ENCODE measurements around the gene BARHL1.

Gene BARHL1

DNA sequence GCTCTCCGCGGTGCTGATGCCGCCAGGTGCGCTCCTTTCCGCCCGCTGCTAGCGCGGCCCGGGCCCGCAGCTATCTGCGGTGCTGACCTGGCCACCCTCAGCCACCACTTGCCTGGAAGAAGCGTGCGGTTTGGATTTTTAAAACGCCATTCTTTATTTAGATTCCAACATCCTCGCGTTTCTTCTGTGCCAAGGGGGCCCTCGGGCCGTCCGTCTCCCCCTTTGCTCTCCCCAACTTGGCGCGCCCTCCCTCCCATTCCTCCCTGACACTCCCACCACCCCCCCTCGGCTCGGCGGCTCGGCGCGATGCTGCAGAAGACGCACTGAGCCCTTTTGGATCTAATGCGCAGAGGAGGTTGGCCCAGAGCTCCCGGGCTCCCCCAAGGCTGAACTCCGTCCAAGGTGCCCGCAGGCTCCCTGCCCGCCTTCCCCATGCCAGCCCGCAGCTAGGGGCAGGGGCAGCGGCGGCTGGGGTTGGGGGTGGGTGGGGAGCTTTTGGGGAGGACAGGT, at the start of gene BARHL1:
Gene BARHL1 (plus strand): TSS at position 331 of the 510 bp plus-strand sequence. CDS start 192 bp downstream, outside the sequence.
- H3K4me3 ChIP-seq (ENCODE audit: low read depth, low read length), result peak within 1 kb of the TSS; percentile 32
- H3K4me1 ChIP-seq (ENCODE audit: control insufficient read depth, insufficient read depth, low read length), result peaks cover 12% of the 10 kb centered on the region
- H3K9ac ChIP-seq (ENCODE audit: low read depth, low read length), result no peak within 1 kb of the TSS
- peaks cover 97% of the 10 kb centered on the region for H3K27me3 ChIP-seq (ENCODE audit: control insufficient read depth, insufficient read depth, low read length)
- H3K36me3 ChIP-seq (ENCODE audit: control insufficient read depth, insufficient read depth, low read length), result no peaks in the 10 kb centered on the region
- no peaks in the 10 kb centered on the region for H3K9me3 ChIP-seq (ENCODE audit: control insufficient read depth, insufficient read depth, low read length)

DNA sequence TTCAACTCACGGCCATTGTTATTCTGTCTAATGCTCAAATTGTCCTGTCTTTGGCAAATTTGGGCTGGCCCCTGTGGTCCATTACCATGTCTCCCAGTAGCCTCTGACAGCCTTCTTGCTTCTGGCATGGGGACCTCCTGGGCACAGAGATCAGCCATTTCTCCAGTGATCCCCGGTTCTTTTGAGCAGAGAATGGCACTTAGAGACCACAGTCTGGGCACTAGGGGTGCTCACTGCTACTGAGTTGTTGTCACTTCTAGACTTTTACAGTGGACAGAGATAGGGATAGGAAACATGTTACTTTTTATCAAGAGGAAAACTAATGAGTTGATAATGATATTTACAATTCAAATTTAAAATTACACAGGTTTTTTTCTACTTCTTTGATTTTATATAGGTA, 47.6 kb upstream of the BARHL1 start:
- no peaks in the 10 kb centered on the region for H3K4me1 ChIP-seq (ENCODE audit: control insufficient read depth, insufficient read depth, low read length)
- H3K27me3 ChIP-seq (ENCODE audit: control insufficient read depth, insufficient read depth, low read length), result no peaks in the 10 kb centered on the region
- H3K36me3 ChIP-seq (ENCODE audit: control insufficient read depth, insufficient read depth, low read length), result no peaks in the 10 kb centered on the region
- no peak overlapping the region for H3K4me3 ChIP-seq (ENCODE audit: low read depth, low read length)
- no peaks in the 10 kb centered on the region for H3K9me3 ChIP-seq (ENCODE audit: control insufficient read depth, insufficient read depth, low read length)
- H3K9ac ChIP-seq (ENCODE audit: low read depth, low read length), result no peak overlapping the region

DNA sequence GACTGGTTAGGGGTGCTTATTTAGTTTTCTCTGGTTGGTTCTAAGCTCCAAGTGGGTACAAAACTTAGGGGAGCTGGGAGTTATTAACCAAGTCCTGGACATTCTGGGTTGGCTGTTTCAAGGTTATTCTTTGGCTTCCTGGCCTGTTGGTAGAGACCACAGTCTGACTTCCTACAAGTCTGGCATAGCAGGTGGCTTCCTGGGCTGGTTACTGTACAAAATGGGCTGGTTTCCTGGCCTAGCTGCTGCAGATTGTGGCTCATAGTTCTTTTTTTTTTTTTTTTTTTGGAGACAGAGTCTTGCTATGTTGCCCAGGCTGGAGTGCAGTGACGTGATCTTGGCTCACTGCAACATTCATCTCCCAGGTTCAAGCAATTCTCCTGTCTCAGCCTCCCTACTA, 46.3 kb upstream of the BARHL1 start:
- H3K4me1 ChIP-seq (ENCODE audit: control insufficient read depth, insufficient read depth, low read length), result peaks cover 7% of the 10 kb centered on the region
- H3K9me3 ChIP-seq (ENCODE audit: control insufficient read depth, insufficient read depth, low read length), result no peaks in the 10 kb centered on the region
- H3K36me3 ChIP-seq (ENCODE audit: control insufficient read depth, insufficient read depth, low read length), result no peaks in the 10 kb centered on the region
- no peaks in the 10 kb centered on the region for H3K27me3 ChIP-seq (ENCODE audit: control insufficient read depth, insufficient read depth, low read length)
- no peak overlapping the region for H3K9ac ChIP-seq (ENCODE audit: low read depth, low read length)
- no peak overlapping the region for H3K4me3 ChIP-seq (ENCODE audit: low read depth, low read length)

DNA sequence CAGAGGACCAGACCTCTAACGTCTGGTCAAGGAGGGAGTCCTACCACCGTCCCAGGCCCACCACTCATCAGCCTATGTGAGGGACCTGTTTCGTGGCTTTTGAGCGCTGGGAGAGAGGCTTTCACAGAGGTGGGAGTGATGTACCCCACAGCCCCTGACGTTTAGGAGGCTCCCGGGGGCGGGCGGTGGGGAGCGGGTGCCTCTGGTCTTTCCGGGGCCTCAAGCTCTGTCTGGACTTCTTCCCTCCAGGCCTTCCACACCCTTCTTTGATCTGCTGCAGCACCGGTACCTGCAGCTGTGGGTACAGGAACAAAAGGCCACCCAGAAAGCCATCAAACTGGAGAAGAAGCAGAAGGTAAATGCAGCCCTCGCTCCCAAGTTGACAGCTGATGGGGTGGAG, 45.1 kb upstream of the BARHL1 start:
- Histone ChIP-seq H3K9ac (ENCODE audit: low read depth, low read length) (no peak overlapping the region), H3K4me3 (ENCODE audit: low read depth, low read length) (no peak overlapping the region), H3K9me3 (ENCODE audit: control insufficient read depth, insufficient read depth, low read length) (no peaks in the 10 kb centered on the region), H3K27me3 (ENCODE audit: control insufficient read depth, insufficient read depth, low read length) (no peaks in the 10 kb centered on the region), H3K4me1 (ENCODE audit: control insufficient read depth, insufficient read depth, low read length) (peaks cover 7% of the 10 kb centered on the region), H3K36me3 (ENCODE audit: control insufficient read depth, insufficient read depth, low read length) (no peaks in the 10 kb centered on the region)

DNA sequence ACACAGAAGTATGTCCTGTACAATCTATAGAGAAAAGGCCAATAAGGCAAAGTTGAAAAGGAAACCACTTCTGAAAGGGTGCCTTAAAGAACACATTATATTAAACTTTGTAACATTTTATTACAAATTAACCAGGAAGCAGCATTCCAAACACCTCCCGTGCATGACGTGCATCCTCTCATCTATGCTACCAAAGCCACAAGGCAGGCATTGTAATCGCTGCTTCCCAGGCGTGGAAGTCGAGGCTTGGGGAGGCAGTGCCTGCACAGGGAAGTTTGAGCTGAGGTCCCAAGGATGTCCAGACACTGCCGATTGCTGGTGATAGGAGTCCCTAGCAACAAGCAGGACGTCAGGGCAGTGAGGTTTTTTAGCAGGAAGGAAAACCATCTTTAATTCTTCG, 44.3 kb upstream of the BARHL1 start:
- H3K36me3 ChIP-seq (ENCODE audit: control insufficient read depth, insufficient read depth, low read length), result no peaks in the 10 kb centered on the region
- H3K4me3 ChIP-seq (ENCODE audit: low read depth, low read length), result no peak overlapping the region
- H3K9ac ChIP-seq (ENCODE audit: low read depth, low read length), result no peak overlapping the region
- peaks cover 7% of the 10 kb centered on the region for H3K4me1 ChIP-seq (ENCODE audit: control insufficient read depth, insufficient read depth, low read length)
- no peaks in the 10 kb centered on the region for H3K9me3 ChIP-seq (ENCODE audit: control insufficient read depth, insufficient read depth, low read length)
- no peaks in the 10 kb centered on the region for H3K27me3 ChIP-seq (ENCODE audit: control insufficient read depth, insufficient read depth, low read length)

DNA sequence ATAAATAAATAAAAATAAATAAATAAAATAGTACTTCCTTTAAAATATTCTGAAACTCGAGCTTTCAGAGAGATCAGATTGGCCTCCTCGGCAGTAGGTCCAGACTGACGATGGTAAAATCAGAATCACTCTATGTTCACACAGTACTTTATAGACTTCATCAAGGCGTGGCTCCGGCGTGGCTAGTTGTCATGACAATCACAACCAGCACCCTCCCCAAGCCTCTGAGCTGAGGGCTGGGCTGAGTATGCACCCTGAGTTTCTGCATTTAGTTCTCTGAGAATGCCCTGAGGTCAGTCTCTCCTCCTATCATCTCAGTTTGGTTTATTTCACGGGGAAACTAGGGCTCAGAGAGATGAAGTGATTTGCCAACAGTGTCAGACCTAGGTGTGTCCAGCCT, 43.3 kb upstream of the BARHL1 start:
- H3K4me1 ChIP-seq (ENCODE audit: control insufficient read depth, insufficient read depth, low read length), result peaks cover 8% of the 10 kb centered on the region
- no peaks in the 10 kb centered on the region for H3K36me3 ChIP-seq (ENCODE audit: control insufficient read depth, insufficient read depth, low read length)
- H3K27me3 ChIP-seq (ENCODE audit: control insufficient read depth, insufficient read depth, low read length), result no peaks in the 10 kb centered on the region

DNA sequence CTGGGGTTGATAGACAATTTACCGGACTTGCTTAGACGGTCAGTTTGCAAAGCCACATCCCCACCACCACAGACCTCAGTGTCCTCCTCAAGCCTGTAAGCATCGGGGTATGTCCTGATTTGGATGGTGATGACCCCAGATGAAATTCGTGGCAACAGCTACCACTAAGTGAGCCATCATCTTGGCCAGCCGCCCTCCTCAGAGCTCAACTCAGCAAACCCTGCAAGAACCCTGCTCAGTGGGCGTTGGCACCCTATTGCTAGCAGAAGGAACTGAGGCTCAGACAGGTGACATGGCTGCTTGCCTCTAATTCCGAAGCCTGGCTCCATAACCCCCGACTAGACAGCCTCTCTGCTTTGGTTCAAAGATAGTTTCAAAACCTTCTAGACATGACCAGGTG, 41.4 kb upstream of the BARHL1 start:
- Histone ChIP-seq H3K4me3 (ENCODE audit: low read depth, low read length) (no peak overlapping the region), H3K4me1 (ENCODE audit: control insufficient read depth, insufficient read depth, low read length) (peaks cover 8% of the 10 kb centered on the region), H3K9me3 (ENCODE audit: control insufficient read depth, insufficient read depth, low read length) (no peaks in the 10 kb centered on the region), H3K9ac (ENCODE audit: low read depth, low read length) (no peak overlapping the region), H3K27me3 (ENCODE audit: control insufficient read depth, insufficient read depth, low read length) (no peaks in the 10 kb centered on the region), H3K36me3 (ENCODE audit: control insufficient read depth, insufficient read depth, low read length) (no peaks in the 10 kb centered on the region)

More for the DNA sequence above, 43.3 kb upstream of the BARHL1 start:
- Histone ChIP-seq H3K4me3 (ENCODE audit: low read depth, low read length) (no peak overlapping the region), H3K9ac (ENCODE audit: low read depth, low read length) (no peak overlapping the region), H3K9me3 (ENCODE audit: control insufficient read depth, insufficient read depth, low read length) (no peaks in the 10 kb centered on the region)

DNA sequence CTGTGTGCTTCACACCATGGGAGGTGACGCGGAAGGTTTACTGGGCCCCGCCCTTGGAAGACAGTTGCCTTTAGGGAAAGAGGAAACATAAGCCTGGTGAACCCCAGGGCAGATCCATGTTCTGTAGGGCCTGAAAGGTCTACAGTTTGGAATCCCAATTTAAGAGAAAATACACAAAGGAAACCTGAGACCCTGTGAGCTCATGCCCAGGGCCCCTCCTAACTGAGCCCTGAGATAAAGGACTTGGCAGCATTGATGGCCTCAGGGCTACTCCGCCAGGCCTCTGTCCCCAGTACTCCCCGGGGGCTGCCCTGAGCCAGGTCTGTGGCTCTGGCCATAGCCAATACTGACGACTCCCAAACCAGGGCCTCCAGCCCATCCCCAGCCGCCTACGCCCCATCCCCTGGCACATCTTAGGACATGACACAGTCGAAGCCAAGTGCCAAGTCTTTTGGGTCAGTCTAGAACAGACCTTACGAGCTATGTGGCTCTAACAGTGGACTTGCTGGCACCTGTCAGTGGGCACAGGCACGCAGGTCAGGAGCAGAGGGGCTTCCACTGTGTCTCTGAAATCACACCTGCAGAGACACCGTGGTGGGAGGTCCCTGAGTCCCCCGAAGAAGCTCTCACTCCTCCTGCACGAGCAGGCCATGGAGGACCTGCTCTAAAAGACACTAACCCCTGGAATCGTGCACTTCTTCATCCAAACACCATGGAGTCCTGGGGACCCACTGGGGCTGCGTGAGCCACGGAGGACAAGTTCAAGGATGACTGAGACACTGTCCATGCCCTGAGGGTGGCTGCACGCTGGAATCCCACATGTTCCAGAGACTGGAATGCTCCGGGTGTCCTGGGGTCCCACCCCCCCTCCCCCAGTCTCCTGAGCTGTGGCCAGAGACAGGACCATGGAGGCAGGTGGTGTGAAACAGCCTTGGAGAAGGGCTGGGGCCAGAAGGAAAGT, 40.3 kb upstream of the BARHL1 start:
- Histone ChIP-seq H3K4me1 (ENCODE audit: control insufficient read depth, insufficient read depth, low read length) (peaks cover 13% of the 10 kb centered on the region), H3K9me3 (ENCODE audit: control insufficient read depth, insufficient read depth, low read length) (no peaks in the 10 kb centered on the region), H3K9ac (ENCODE audit: low read depth, low read length) (no peak overlapping the region), H3K27me3 (ENCODE audit: control insufficient read depth, insufficient read depth, low read length) (no peaks in the 10 kb centered on the region), H3K4me3 (ENCODE audit: low read depth, low read length) (no peak overlapping the region), H3K36me3 (ENCODE audit: control insufficient read depth, insufficient read depth, low read length) (no peaks in the 10 kb centered on the region)

DNA sequence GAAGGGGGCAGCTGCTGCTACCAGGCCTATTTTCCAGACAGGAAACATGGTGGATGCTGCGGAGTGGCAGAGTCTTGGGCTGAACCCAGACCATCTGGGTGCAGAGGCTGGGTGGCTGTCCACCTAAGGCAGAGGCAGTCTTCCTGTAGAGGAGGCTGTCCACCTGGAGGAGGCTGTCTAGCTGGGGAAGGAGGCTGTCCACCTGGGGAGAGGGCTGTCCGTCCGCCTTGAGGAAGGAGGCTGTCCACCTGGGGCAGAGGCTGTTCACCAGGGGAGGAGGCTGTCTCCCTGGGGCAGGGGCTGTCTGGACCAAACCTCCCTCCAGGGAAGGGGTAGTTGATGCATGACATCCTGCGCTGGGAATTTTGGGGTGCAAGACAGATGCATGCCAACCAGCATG, 39.2 kb upstream of the BARHL1 start:
- peaks cover 13% of the 10 kb centered on the region for H3K4me1 ChIP-seq (ENCODE audit: control insufficient read depth, insufficient read depth, low read length)
- H3K27me3 ChIP-seq (ENCODE audit: control insufficient read depth, insufficient read depth, low read length), result no peaks in the 10 kb centered on the region
- no peak overlapping the region for H3K9ac ChIP-seq (ENCODE audit: low read depth, low read length)
- H3K36me3 ChIP-seq (ENCODE audit: control insufficient read depth, insufficient read depth, low read length), result no peaks in the 10 kb centered on the region
- no peaks in the 10 kb centered on the region for H3K9me3 ChIP-seq (ENCODE audit: control insufficient read depth, insufficient read depth, low read length)
- no peak overlapping the region for H3K4me3 ChIP-seq (ENCODE audit: low read depth, low read length)

DNA sequence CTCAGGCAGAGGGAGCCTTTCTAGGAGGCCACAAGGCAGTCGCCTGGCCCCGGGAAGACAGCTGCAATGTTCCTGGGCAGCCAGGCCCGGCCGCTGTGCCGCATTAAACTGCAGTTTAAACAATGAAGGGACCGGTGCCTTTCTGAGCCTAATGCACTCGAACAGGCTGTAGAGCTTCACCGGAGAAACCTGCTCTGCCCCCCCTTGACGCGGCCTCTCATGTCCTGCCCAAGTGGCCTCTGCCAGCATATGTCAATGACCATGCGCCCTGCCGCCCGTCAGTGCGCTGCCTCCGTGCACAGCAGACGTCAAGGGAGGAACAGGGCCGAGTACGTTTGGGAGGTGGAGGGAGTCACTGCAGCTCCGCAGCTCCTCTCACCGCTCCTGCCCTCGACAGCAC, 38.4 kb upstream of the BARHL1 start:
- peaks cover 13% of the 10 kb centered on the region for H3K4me1 ChIP-seq (ENCODE audit: control insufficient read depth, insufficient read depth, low read length)
- H3K9me3 ChIP-seq (ENCODE audit: control insufficient read depth, insufficient read depth, low read length), result no peaks in the 10 kb centered on the region
- no peaks in the 10 kb centered on the region for H3K27me3 ChIP-seq (ENCODE audit: control insufficient read depth, insufficient read depth, low read length)
- H3K36me3 ChIP-seq (ENCODE audit: control insufficient read depth, insufficient read depth, low read length), result no peaks in the 10 kb centered on the region
- no peak overlapping the region for H3K4me3 ChIP-seq (ENCODE audit: low read depth, low read length)
- H3K9ac ChIP-seq (ENCODE audit: low read depth, low read length), result no peak overlapping the region

DNA sequence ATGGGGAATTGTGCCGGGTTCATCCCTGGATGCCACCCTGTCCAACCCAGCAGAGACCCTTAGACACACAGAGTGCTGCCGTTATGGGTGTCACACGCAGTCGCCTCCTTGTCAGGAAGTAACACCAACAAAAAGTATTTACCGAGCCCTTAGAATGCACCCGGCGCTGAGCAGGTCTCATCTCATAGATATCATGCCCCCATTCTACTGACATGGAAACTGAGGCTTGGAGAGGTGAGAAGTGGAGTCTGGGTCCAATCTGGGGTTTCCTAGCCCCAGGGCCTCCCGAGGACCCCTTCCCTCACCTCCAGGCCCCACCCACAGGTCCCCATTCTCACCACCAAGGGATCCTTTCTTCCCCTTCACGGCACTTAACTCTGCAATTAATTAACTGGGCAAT, 36.8 kb upstream of the BARHL1 start:
- no peak overlapping the region for H3K9ac ChIP-seq (ENCODE audit: low read depth, low read length)
- no peaks in the 10 kb centered on the region for H3K9me3 ChIP-seq (ENCODE audit: control insufficient read depth, insufficient read depth, low read length)
- H3K4me1 ChIP-seq (ENCODE audit: control insufficient read depth, insufficient read depth, low read length), result peaks cover 7% of the 10 kb centered on the region
- no peaks in the 10 kb centered on the region for H3K36me3 ChIP-seq (ENCODE audit: control insufficient read depth, insufficient read depth, low read length)
- H3K4me3 ChIP-seq (ENCODE audit: low read depth, low read length), result no peak overlapping the region
- no peaks in the 10 kb centered on the region for H3K27me3 ChIP-seq (ENCODE audit: control insufficient read depth, insufficient read depth, low read length)

Measured in iPS-15b (cell line).